ENCODE results near the gene C17orf50.

DNA sequence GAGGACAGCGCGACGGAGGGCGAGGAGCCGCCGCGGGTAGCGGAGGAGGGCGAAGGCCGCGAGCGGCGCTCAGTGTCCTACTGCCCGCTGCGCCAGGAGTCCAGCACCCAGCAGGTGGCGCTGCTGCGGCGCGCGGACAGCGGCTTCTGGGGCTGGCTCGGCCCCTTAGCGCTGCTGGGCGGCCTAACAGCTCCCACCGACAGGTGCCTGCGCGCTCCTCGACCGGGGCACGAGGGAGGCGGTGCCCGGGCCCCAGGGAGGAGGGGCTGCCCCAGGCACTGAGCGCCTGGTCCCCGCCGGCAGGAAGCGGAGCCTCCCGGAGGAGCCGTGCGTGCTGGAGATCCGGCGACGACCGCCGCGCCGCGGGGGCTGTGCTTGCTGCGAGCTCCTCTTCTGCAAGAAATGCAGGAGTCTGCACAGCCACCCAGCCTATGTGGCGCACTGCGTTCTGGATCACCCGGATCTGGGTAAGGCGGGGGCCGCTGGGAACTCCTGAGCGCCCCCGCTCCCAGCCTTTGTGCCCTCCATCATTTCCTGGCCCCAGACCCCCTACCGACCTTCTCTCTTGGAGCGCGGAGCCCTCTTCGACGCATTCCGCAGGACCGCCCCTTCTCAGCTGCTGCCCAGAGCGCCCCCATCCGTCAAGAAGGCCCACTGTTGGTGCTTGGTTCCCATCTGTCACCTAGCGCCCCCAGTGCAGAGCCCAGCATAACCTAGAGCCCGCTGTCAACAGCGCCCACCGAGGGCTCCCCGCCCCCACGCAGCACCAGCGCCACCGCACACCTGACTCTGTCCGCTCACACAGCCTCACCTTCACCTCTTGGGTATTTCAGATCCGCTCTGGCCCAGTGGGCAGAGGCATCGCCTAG, 3.7 kb downstream of the C17orf50 start:
- TF ChIP-seq, protein P1, sequence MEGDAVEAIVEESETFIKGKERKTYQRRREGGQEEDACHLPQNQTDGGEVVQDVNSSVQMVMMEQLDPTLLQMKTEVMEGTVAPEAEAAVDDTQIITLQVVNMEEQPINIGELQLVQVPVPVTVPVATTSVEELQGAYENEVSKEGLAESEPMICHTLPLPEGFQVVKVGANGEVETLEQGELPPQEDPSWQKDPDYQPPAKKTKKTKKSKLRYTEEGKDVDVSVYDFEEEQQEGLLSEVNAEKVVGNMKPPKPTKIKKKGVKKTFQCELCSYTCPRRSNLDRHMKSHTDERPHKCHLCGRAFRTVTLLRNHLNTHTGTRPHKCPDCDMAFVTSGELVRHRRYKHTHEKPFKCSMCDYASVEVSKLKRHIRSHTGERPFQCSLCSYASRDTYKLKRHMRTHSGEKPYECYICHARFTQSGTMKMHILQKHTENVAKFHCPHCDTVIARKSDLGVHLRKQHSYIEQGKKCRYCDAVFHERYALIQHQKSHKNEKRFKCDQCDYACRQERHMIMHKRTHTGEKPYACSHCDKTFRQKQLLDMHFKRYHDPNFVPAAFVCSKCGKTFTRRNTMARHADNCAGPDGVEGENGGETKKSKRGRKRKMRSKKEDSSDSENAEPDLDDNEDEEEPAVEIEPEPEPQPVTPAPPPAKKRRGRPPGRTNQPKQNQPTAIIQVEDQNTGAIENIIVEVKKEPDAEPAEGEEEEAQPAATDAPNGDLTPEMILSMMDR (conservative IDR thresholded peaks at IDR 0.05; ENCODE audit: low read depth, low read length): peak; percentile 58
- no peak for TF ChIP-seq EZH2 (IDR thresholded peaks at IDR 0.05; ENCODE audit: low read length, unreplicated experiment)

Data from PC-3 (cell line).